ENCODE measurements around the gene LZTS2.

DNA sequence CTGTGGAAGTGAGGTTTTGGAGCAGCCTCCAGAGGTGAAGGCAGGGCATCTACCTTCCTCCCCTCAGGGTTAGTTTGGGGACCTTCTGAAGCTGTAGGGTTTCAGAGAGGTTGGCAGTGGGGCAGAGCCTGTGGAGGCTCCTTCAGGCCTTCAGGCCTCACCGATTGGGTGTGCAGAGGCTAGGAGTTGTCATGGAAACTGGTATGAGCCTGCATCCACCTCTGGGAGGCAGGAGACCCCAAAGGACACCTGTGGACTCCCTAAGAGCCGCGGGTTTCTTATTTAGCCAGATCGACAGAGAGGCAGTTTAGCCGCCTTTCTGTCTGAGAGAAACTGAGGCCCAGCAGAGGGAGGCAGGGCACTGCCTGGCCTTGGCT, 2.0 kb downstream of the LZTS2 start:
- TF ChIP-seq POLR2A (IDR thresholded peaks at IDR 0.05) (no peak), CTCF (IDR thresholded peaks at IDR 0.05) (no peak)
